A673 (cell line): ENCODE results near the gene GLRA3. TPM values are rescaled to one million over a fixed set of nuclear protein-coding genes. Genes with fewer than 3 reads are reported as not detected.

ENCODE experiments used
- BruUV-seq: library from RNA; stranded (reverse); fragments of 400-500 nt; replicated peaks from 2 replicates; lab custom pipeline; 2021; lab: Mats Ljungman, UMichigan
- CTCF ChIA-PET: fragments of 300-600 bp; sonication (Branson Sonifier 250); formaldehyde crosslinking; loops from one replicate; lab custom pipeline; 2022; ENCODE audit warnings: antibody characterized with exemption; lab: Charles Lee
- POLR2A ChIA-PET: fragments of 300-600 bp; sonication (Branson Sonifier 250); formaldehyde crosslinking; loops from one replicate; lab custom pipeline; 2022; ENCODE audit warnings: antibody characterized with exemption; ENCODE audit not compliant: low non-redundant PET; lab: Charles Lee
- DNase-seq: peaks from one replicate; pipeline ENCODE4 v3.0.0-alpha.2; 2015; ENCODE audit warnings: low spot score
- H3K27ac ChIP-seq: fragments of 200-600 bp; sonication (generic); 2 replicates; pipeline ENCODE4 v1.5.1; 2016; ENCODE audit warnings: mixed run types, low read depth, mild to moderate bottlenecking, mixed read lengths, antibody characterized with exemption, low read length; ENCODE audit not compliant: poor library complexity, severe bottlenecking
- H3K27me3 ChIP-seq: fragments of 200-600 bp; sonication (generic); replicated peaks from 2 replicates; pipeline ENCODE4 v1.6.1; 2017; ENCODE audit warnings: mixed run types, low read depth, mild to moderate bottlenecking, mixed read lengths, antibody characterized with exemption, low read length; ENCODE audit not compliant: insufficient read depth, poor library complexity
- H3K36me3 ChIP-seq: fragments of 200-600 bp; sonication (generic); 2 replicates; pipeline ENCODE4 v1.6.1; 2016; ENCODE audit warnings: mixed run types, mild to moderate bottlenecking, mixed read lengths, antibody characterized with exemption, low read length; ENCODE audit not compliant: insufficient read depth, poor library complexity, severe bottlenecking
- H3K4me1 ChIP-seq: fragments of 200-600 bp; sonication (generic); 2 replicates; pipeline ENCODE4 v1.6.1; 2017; ENCODE audit warnings: mixed run types, mild to moderate bottlenecking, mixed read lengths, antibody characterized with exemption, low read length; ENCODE audit not compliant: insufficient read depth, poor library complexity, severe bottlenecking
- H3K4me3 ChIP-seq: fragments of 200-600 bp; sonication (generic); 2 replicates; pipeline ENCODE4 v1.5.1; 2016; ENCODE audit warnings: low read depth, mixed run types, mild to moderate bottlenecking, mixed read lengths, low read length; ENCODE audit not compliant: poor library complexity, severe bottlenecking
- H3K9me3 ChIP-seq: fragments of 200-600 bp; sonication (generic); 2 replicates; pipeline ENCODE4 v1.6.1; 2016; ENCODE audit warnings: mixed run types, low read depth, mild to moderate bottlenecking, mixed read lengths, antibody characterized with exemption, low read length; ENCODE audit not compliant: poor library complexity, severe bottlenecking
- EZH2 ChIP-seq: fragments of 200-600 bp; sonication (generic); IDR thresholded peaks from 2 replicates; pipeline ENCODE4 v1.6.1; 2017; ENCODE audit warnings: borderline replicate concordance, low read depth, mild to moderate bottlenecking, mixed read lengths, antibody characterized with exemption, low read length; ENCODE audit not compliant: poor library complexity, severe bottlenecking
- intact Hi-C: fragments of 100-400 bp; cut with micrococcal nuclease; formaldehyde crosslinking; loops from one replicate; pipeline ENCODE4 v1.10.0; 2022; ENCODE audit not compliant: unreplicated experiment
- total RNA-seq: library from RNA; stranded (reverse); gene quantifications from 2 replicates; pipeline ENCODE4 v1.2.3, GENCODE V29; 2021
- TF ChIP-seq, protein P1 (sequence below): fragments of 300-800, 200-600 bp; sonication (generic); conservative IDR thresholded peaks from 2 replicates; pipeline ENCODE4 v1.5.1; 2017; ENCODE audit warnings: low read depth, mild to moderate bottlenecking, antibody characterized with exemption, low read length, moderate library complexity, mixed read lengths

The GLRA3 gene
- total RNA-seq, 1 experiment from 2014 or later, result 0.06 TPM

DNA sequence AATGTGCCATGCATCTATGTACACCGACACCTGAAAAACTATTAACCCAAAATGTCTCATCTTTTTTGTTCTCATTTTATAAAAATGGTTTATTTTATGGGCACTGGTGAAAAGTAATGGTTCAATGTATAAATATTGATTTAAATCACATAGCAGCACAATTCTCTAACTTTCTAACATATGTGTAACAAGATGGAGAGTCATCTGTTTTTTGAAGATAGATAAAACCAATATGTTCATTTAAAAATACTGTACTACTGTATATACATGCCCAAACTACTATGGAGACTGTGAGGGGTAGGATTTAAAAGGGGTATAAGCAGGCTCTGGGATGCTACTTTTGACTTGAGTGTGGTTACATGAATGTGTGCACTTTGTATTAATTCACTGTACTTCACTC lies 67.6 kb downstream of the GLRA3 start:
- ChIA-PET CTCF (no interaction called here), POLR2A (no interaction called here)
- H3K4me3 ChIP-seq, result no peak overlapping the region
- H3K4me1 ChIP-seq, result no peaks in the 10 kb centered on the region
- no TSS peak for BruUV-seq
- no peaks in the 10 kb centered on the region for H3K9me3 ChIP-seq
- TF ChIP-seq, protein P1, sequence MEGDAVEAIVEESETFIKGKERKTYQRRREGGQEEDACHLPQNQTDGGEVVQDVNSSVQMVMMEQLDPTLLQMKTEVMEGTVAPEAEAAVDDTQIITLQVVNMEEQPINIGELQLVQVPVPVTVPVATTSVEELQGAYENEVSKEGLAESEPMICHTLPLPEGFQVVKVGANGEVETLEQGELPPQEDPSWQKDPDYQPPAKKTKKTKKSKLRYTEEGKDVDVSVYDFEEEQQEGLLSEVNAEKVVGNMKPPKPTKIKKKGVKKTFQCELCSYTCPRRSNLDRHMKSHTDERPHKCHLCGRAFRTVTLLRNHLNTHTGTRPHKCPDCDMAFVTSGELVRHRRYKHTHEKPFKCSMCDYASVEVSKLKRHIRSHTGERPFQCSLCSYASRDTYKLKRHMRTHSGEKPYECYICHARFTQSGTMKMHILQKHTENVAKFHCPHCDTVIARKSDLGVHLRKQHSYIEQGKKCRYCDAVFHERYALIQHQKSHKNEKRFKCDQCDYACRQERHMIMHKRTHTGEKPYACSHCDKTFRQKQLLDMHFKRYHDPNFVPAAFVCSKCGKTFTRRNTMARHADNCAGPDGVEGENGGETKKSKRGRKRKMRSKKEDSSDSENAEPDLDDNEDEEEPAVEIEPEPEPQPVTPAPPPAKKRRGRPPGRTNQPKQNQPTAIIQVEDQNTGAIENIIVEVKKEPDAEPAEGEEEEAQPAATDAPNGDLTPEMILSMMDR, result no peak
- no peak for TF ChIP-seq EZH2
- H3K36me3 ChIP-seq, result no peaks in the 10 kb centered on the region
- intact Hi-C loops, result loop anchor here (5.0 kb wide), 1 partner anchor 776 kb away; no protein-coding TSS in a partner anchor
- H3K27ac ChIP-seq, result no peak overlapping the region
- H3K27me3 ChIP-seq, result no peaks in the 10 kb centered on the region
- DNase-seq, result no peak

DNA sequence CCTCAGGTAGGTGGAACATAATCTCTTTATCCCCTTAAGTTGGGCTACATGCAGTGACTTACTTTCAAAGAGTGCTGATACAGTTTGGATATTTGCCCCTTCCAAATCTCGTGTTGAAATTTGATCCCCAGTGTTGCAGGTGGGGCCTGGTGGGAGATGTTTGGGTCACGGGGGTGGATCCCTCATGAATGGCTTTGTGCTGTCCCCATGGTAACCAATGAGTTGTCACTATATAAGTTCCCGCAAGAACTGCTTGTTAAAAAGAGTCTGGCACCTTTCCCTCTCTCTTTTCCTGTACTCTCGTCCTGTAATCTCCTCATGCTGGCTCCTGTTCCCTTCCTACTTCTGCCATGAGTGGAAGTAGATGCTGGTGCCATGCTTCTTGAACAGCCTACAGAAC lies 71.3 kb downstream of the GLRA3 start:
- Histone ChIP-seq H3K9me3 (no peaks in the 10 kb centered on the region), H3K27ac (no peak overlapping the region), H3K27me3 (no peaks in the 10 kb centered on the region), H3K36me3 (no peaks in the 10 kb centered on the region), H3K4me1 (no peaks in the 10 kb centered on the region), H3K4me3 (no peak overlapping the region)
- no TSS peak for BruUV-seq
- intact Hi-C loops, result no loop called here
- ChIA-PET POLR2A (no interaction called here), CTCF (interaction anchor here (0.6 kb wide), 1 partner anchor 15 kb away, joined by 3 read pairs; no protein-coding TSS in a partner anchor)
- TF ChIP-seq EZH2, result no peak
- TF ChIP-seq, protein P1, result no peak
- DNase-seq, result peak; percentile 1

DNA sequence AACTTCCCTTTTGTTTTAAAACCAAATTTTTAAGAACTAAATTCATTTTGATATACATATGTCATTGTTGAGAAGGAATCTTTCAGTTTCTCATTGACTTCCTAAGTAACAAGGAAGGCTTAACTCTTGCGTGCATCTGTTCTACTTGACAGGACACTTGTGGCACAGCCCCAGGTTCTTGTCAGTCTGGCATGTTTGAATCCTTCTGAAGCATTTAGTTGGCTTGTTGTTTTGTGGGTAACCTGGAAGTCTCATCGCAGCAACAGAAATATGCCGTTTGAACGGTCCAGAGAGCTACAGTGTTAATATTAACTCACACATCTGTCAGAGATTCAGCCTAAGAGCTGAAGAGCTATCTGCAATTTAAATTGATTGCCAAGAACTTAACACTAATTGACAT lies 76.0 kb downstream of the GLRA3 start:
- no TSS peak for BruUV-seq
- intact Hi-C loops, result no loop called here

More for the DNA sequence above, 76.0 kb downstream of the GLRA3 start:
- ChIA-PET POLR2A (no interaction called here), CTCF (no interaction called here)
- H3K27ac ChIP-seq, result no peak overlapping the region
- no peaks in the 10 kb centered on the region for H3K9me3 ChIP-seq
- no peaks in the 10 kb centered on the region for H3K27me3 ChIP-seq
- TF ChIP-seq EZH2, result no peak
- TF ChIP-seq, protein P1, result no peak
- DNase-seq, result no peak
- peaks cover 4% of the 10 kb centered on the region for H3K4me1 ChIP-seq
- no peaks in the 10 kb centered on the region for H3K36me3 ChIP-seq
- H3K4me3 ChIP-seq, result no peak overlapping the region
